H7 (cell line): Measurements from ENCODE around the gene ANXA5. TPM values are rescaled to one million over a fixed set of nuclear protein-coding genes. Genes with fewer than 3 reads are reported as not detected.

Source experiments
- DNase-seq: peaks from one replicate; pipeline ENCODE4 v3.0.0; 2012
- H3K27me3 ChIP-seq: 2 replicates; pipeline ENCODE4 v1.6.0; 2011; ENCODE audit warnings: mild to moderate bottlenecking, low read length; ENCODE audit not compliant: control insufficient read depth, insufficient read depth
- H3K36me3 ChIP-seq: replicated peaks from 2 replicates; pipeline ENCODE4 v1.5.1; 2011; ENCODE audit warnings: low read length; ENCODE audit not compliant: control insufficient read depth, insufficient read depth
- H3K4me3 ChIP-seq: 2 replicates; pipeline ENCODE4 v1.5.1; 2011; ENCODE audit warnings: low read depth, mild to moderate bottlenecking, control low read depth, low read length, moderate library complexity; ENCODE audit not compliant: insufficient read depth
- total RNA-seq: library from RNA; depleted of rRNA; stranded (reverse); fragments of >200 nt; shearing (Covaris generic); gene quantifications from 2 replicates; pipeline ENCODE4 v1.2.3, GENCODE V29; 2014; rRNA removed

ANXA5 gene
- total RNA-seq, 1 experiment from 2014 or later = 278 TPM

DNA sequence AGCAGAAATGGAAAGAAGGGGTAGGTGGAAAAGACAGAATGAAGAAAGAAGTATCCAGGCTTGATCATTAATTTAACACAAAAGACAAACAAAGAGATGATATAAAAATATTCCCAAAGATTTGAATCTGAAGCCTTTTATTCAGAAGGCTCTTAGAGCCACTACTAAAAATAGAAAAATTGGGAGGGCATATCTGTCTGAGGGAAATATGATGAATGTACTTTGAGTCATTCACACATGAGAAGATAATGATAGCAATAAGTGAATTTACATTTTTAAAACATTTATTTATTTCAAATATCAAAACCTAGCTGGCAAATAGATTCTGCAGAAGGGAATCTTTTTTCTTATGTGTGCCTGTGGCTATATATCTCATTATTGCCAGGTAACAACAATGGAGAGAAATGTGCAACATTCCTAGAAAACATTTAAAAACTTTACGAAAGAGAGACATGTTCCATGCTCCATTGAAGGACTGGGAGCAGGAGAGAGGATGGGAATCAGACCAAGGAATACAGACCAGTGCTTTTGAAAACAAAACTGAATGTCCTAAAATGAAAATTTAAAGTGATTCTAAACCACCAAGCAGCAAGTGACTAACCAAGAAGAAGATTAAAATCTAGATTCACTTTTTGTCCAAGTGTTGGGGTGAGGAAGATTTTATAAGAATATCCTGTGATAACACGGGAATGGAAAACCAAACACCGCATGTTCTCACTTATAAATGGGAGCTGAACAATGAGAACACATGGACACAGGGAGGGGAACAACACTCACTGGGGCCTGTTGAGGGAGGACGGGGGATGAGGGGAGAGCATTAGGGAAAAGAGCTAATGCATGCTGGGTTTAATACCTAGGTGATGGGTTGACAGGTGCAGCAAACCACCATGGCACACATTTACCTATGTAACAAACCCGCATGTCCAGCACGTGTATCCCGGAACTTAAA, 41.2 kb downstream of the ANXA5 start:
- Histone ChIP-seq H3K27me3 (no peaks in the 10 kb centered on the region), H3K36me3 (no peaks in the 10 kb centered on the region), H3K4me3 (no peak overlapping the region)
- no peak for DNase-seq

DNA sequence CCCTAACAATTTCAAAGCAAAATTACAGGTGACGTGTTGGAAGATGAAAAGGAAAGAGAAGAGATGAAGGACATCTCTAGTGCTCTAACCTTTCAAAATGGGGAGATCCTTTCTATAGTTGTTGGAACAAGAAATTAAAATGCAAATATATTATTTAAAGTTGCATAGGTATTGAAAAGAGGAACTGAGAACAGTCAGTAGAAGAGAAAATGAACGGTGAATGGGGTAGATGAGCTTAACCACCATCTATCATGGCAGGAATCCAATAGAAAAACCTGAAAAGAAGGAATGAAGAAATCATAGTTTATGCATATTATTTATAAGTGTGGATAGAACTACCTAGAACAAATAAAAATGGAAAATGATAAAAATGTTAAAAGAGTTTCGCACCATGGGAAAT, 42.0 kb downstream of the ANXA5 start:
- Histone ChIP-seq H3K27me3 (no peaks in the 10 kb centered on the region), H3K36me3 (no peaks in the 10 kb centered on the region), H3K4me3 (no peak overlapping the region)
- DNase-seq = no peak

DNA sequence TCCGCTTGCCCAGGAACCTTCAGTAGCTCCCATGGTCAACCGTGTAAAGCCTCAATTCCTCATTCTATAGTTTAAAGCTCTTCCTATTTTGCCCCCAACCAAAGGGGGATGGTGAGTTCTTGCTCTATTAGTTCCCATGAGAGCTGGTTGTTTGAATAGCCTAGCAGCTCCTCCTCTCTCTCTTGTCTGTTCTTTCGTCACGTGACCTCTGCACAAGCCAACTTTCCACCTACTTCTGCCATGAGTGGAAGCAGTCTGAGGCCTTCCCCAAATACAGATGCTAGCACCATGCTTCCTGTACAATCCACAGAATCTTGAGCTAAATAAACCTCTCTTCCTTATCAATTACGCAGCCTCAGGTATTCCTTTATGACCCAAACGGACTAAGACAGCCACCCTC, 42.8 kb downstream of the ANXA5 start:
- Histone ChIP-seq H3K4me3 (no peak overlapping the region), H3K27me3 (no peaks in the 10 kb centered on the region), H3K36me3 (no peaks in the 10 kb centered on the region)
- DNase-seq = no peak

DNA sequence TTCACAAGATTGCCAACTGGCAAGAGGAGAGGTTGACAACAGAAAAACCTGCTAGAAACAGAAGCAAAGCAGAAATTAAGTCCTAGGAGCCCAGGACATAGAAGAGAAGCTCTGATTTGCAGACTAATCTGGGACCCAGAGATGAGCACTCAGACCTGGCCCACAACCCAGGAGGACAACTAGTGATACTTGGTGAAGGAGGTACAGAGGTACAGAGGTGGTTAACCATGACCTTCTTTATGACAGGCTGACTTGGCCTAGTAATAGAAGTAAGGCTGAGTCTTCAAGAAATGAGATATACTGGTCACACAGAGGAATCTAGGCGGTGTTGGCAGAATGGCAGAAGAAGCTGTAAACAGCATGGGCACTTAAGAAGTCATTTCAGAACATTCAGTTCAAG, 43.6 kb downstream of the ANXA5 start:
- no peak for DNase-seq
- Histone ChIP-seq H3K4me3 (no peak overlapping the region), H3K27me3 (no peaks in the 10 kb centered on the region), H3K36me3 (no peaks in the 10 kb centered on the region)

DNA sequence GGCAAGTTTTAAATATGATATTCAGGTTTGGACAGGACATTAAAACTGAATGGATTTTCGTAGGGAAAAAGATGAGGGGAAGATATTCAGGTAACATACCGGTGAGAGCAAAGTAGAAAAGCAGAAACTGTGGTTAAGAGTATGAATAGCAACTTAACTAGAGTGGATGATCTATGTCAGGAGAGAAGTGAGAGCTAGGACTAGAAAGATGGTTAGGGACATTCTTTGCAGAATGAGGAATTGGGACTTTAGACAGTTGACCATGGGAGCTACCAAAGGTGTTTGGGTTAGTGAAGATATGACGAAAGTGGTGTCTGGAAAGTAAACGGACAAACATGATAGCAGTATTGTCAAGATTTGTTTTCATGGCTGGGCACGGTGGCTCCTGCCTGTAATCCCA, 45.2 kb downstream of the ANXA5 start:
- Histone ChIP-seq H3K36me3 (no peaks in the 10 kb centered on the region), H3K27me3 (no peaks in the 10 kb centered on the region), H3K4me3 (no peak overlapping the region)
- no peak for DNase-seq

DNA sequence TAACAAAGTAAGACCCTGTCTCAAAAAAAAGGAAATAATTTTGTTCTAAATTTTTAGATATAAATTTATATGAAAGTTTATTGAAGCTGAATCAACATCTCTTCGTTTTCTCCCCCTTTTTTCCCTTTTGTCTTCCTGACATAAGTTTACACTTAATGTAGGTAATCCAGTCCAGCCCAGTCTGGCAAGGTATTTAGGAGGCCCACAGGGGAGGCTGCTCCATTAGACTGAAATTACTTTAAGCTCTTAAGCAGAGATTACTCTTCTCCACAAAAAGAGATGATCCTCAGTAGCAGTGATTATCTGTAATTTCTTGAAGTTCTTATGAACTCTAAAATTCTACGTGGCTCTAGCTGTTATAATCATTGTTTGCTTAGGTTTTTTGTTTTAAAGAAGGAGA, 46.0 kb downstream of the ANXA5 start:
- no peaks in the 10 kb centered on the region for H3K27me3 ChIP-seq
- no peak overlapping the region for H3K4me3 ChIP-seq
- H3K36me3 ChIP-seq = no peaks in the 10 kb centered on the region
- no peak for DNase-seq

DNA sequence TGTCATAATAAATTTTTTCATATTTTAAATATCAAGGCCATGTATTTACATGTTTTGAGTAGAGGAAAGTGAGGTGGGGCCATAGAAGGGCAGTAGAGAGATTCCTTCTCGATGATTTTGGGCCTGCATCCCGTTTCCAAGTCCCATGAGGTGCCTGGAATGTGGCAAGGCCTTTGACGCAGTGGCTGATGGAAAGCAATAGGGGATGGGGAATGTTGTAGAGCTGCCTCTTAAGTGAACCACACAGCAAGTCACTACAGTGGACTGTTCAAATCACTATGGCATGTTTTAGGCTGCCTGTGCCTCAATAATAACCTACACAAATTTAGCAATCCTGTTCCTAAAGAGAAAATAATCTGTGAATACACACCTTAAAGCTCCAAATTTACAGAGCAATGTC, 48.3 kb downstream of the ANXA5 start:
- no peak for DNase-seq
- H3K27me3 ChIP-seq = no peaks in the 10 kb centered on the region
- no peaks in the 10 kb centered on the region for H3K36me3 ChIP-seq
- no peak overlapping the region for H3K4me3 ChIP-seq

DNA sequence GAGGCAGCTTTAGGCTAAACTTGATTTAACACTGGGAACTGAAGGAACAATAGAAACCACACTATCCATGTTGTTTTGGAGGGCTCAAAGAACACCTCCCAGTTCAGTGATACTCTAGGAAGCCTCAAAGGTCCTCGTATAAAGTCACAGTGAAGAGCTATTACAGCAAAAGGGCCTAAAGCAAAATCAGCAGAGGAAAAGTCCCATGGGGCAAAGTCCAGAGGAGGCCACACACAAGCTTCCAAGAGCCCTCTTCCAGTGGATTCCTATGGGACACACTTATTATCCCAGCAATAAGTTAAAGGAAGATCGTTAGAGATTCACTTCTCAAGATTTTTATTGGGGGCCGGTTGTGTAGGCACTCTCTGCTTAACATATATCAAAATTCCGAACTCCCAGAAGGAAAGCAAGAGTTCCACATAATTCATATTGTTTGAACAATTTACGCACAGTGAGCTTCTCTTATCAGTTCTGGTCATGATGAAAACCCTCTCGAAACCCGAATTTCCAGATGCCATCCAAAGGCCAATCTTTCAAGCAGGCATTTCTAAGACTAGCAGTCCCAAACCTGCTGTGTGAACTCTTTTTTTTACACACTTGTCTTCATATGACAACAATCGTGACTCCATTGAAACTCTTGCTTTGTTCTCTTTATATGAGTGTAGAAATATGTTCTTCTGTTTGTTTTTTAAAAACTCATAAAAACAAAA, 53.7 kb downstream of the ANXA5 start:
- no peak for DNase-seq
- Histone ChIP-seq H3K36me3 (no peaks in the 10 kb centered on the region), H3K27me3 (no peaks in the 10 kb centered on the region), H3K4me3 (no peak overlapping the region)

DNA sequence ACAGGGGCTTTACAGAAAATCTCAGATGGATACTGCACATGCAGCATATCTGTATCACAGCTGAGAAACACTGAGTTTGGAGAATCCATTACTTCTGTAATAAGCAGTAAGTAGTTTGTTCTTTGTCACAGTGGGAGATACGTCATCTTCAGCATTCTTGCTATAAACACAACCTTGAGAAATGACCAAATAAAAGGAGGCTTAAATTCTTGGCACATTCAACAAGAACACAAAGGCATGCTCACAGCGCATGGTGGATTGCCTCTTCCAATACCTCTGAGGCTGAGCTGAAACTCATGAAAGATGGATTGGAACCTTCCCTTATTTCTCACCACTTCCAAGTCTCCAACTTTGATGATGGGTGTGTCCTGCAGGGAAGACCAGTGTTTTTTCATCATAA, 54.5 kb downstream of the ANXA5 start:
- no peak for DNase-seq
- H3K27me3 ChIP-seq = no peaks in the 10 kb centered on the region
- no peaks in the 10 kb centered on the region for H3K36me3 ChIP-seq
- no peak overlapping the region for H3K4me3 ChIP-seq

DNA sequence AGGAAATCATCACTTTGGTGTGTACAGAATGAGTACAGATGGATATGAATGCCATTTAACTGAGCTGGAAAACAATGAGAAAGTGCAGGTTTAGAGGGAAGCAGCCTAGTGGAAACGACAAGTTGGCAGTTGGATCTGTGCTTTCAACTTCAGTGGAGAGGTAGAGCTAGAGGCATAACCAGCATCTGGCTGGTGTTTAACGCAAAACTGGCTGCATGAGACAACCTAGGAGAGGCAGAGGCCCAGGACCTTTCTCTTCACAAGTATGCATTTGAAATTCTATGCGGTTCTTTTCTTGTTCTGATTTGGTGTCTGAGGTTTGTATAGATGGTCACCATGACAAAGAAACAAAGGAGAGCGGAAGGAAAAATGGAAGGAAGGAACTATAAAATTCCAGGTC, 63.1 kb downstream of the ANXA5 start:
- H3K4me3 ChIP-seq = no peak overlapping the region
- peak; percentile 11 for DNase-seq
- H3K36me3 ChIP-seq = no peaks in the 10 kb centered on the region
- no peaks in the 10 kb centered on the region for H3K27me3 ChIP-seq

DNA sequence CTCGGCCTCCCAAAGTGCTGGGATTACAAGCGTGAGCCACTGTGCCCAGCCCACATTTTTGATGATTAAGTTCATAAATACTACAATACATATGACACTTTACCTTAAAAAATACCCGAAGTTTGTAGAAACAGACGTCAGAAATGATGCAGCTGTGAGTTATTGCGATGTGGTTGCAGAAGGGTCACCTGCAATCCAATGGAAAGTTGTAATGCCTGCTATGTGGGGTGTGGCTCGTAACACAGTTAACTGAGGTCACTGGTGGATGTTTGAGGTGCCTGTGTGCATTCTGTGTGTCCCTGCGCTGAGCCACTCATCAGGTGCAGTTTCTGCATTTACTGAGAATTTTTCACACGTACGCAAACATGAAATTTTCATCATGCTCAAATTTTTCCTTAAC, 64.1 kb downstream of the ANXA5 start:
- Histone ChIP-seq H3K27me3 (no peaks in the 10 kb centered on the region), H3K36me3 (no peaks in the 10 kb centered on the region), H3K4me3 (no peak overlapping the region)
- no peak for DNase-seq

Other genes with a start within 250 kb of the ANXA5 start
- not detected in 2 replicates for gene SMIM43, start 68.2 kb upstream of the ANXA5 start, total RNA-seq
- gene EXOSC9, start 104.3 kb upstream of the ANXA5 start, total RNA-seq = 56.9 and 60.8 TPM in 2 replicates
- 171 and 186 TPM in 2 replicates for gene CCNA2, start 126.9 kb upstream of the ANXA5 start, total RNA-seq
- 13.2 and 14.5 TPM in 2 replicates for gene BBS7, start 173.5 kb upstream of the ANXA5 start, total RNA-seq